OCI-M2 (cell line): Measurements from ENCODE around the gene KCNC1.

ENCODE experiments used
- DNase-seq: peaks from one replicate; lab custom pipeline; 2025; ENCODE audit not compliant: unreplicated experiment; lab: John Stamatoyannopoulos, UW

The KCNC1 gene

DNA sequence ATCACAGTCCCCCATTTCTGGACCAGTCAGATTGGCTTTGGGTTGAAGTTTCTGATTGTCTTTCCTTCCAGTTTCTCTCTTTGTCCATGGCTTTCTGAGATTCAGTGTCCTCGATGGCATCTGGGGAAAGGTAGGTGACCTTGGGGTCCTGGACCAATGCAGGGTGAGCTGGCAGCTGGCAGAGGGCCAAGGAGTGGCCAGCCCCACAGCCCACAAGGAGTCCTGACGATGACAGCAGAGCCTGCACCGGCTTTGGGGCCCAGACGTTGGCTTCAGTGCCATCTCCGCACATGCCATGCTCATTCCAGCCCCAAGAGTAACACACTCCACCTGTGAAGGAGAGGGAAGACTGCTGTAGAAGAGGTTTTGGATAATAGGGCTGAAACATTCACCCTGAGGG lies 53.5 kb downstream of the KCNC1 start:
- DNase-seq, result no peak

DNA sequence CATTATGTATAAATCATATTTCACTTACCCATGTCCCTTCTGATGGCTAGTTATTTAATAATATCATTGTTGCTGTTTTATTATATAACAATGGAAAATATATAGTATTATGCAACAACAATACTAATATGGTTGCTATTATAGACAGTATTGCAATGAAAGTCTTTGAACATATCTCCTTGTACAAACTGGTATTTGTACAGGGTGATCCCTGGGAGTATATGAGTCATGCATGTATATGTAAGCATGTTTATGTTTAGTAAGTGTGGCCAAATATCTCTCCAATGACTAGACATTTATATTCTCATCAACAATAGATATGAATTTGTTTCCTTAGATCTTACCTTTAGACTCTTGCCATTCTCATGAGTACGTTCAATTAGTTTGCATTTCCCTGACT lies 55.9 kb downstream of the KCNC1 start:
- DNase-seq, result no peak

DNA sequence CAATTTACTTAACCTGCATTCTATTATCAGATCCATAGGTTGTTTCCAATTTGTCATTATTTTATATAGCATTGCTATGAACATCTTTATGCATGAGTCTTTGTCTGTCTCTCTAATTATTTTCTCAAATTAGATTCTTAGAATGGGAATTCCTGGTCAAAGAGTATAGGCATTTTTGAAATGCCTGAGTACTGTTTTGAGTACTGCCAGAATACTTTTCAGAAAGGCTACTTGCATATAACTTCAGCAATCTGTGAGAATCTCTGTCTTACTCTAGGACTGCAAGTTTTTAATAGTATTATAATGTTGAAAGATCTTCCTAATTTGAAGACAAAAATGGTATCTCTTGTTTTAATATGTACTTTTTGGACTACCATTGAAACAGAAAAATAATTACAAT lies 56.6 kb downstream of the KCNC1 start:
- DNase-seq, result no peak

DNA sequence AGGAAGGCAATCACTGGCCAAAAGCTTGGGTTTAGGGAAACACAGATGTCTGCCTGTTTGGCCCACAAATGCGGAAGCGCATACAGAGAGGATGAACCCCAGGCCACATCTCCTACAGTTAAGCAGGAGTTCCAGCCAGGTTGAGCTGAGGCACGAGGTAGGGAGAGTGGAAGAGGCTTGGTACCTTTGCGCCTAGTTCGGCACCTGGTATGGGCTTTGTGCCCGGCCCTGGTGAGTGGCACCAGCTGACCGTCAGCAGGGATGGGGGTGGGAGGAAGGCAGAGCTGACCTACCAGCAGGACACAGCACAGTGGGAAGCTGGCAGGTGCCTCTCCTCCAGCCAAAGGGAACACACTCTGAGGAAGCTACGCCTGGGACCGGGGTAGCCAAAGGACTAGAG lies 57.6 kb downstream of the KCNC1 start:
- no peak for DNase-seq

DNA sequence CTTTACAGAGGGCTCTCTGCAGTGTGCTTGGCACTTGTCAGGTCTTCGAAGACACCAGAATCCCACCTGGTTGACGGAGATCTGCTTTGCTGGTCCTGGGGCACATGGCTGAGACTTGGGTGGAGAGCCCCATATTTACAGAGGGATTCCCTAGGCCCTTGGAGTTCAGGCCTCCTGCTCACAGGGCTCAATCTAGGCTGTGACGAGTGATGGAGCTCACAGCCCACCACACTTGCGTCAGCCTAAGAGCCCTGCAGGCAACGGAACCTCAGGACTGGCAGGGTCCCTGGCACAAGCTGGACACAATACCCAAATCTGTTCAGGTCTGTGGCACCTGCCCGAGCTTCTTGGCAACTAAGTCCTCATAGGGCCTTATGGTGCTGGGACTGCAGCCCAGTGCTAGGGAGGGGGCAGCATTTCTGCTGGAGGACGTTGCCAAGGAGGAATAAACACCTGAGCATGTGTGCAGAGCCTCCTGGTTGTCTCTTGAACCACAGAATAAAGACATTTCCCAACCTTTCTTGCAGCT lies 59.1 kb downstream of the KCNC1 start:
- DNase-seq, result no peak

DNA sequence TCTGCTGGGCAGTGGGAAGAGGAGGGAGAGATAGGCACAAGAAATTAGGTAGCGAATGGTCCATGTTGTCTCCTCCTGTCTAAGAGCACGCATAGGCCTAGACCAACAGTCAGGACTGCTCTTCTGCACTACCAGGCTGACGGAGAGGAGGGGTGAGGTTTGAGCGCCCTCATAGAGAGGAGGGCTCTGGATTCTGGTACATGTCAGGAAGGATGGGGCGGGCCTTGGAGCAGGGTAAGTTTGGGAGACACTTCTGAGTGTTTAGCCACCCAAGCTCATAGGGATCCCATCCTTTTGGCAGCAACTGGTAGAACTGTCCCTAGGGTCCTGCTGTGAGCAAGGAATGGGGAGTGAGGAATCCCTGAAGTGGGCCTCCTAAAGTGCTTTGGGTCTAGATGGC lies 60.4 kb downstream of the KCNC1 start:
- DNase-seq, result no peak

DNA sequence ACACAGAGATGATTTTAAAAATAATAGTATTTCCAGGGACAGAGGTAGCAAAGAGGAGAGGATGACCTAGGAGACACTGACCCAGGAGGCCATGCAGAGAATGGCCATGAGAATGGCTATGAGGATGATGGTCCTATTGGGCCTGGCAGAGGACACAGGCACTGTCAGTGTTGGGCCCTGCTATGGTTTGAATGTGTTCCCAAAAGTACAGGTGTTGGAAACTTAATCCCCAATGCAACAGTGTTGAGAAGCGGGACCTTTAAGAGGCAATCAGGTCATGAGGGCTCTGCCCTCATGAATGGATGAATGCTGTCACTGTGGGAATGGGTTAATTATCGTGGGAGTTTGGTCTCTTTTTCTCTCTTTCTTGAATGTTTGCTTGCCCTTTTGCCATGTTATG lies 61.6 kb downstream of the KCNC1 start:
- DNase-seq, result no peak

DNA sequence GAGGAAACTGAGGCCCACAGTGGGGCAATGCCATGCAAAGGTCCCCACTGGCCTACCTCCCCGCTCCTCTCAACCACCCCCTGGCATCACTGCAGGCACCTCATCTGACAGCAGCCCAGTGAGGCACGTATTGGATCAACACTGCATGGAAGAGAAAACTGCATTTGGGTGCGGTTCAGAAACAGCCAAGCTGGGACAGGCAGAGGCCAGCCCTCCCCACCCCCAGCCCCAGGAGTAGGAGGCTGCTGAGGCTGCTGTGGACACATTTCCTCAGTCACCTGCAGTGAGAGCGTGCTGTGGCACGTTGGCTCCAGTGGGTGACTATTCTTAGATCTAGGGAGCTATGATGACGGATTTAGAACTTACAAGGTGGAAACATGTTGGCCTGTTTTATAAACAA lies 63.7 kb downstream of the KCNC1 start:
- no peak for DNase-seq

DNA sequence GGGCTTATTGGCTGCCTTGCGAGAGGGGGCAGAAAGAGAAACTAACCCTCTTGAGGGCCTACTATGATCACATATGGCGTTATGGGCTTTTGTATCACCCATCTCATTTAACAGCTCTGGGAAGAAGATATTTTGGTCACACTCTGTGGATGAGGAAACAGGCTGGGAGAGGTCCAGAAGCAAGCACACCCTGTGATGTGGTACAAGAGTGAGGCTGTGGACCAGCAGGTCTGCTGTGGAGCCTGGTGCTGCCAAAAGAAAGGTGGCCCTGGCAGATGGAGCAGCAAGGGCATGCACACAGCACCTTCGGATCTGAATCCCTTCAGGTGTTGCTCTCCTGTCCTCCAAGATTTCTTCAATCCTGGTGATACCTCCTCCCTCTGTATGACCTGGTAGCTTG lies 64.1 kb downstream of the KCNC1 start:
- no peak for DNase-seq

DNA sequence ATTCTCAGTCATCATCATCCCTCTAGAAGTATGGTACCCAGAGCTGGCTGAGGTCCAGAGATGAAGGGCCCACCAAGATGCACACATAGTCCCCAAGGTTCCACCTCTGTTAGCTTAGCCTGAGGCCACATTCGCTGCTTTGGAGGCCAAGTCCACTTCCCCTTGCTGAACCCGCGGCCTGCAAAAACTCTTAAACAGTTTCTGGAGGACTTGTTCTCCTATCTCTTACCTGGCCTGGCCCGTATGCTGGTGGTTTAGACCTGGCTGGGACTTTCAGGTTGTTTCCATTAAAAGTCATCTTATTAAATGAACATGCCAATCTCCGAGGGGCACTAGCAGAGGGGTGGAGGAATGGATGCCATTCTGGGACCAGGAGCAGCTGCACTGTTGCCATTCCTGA lies 64.6 kb downstream of the KCNC1 start:
- DNase-seq, result no peak

DNA sequence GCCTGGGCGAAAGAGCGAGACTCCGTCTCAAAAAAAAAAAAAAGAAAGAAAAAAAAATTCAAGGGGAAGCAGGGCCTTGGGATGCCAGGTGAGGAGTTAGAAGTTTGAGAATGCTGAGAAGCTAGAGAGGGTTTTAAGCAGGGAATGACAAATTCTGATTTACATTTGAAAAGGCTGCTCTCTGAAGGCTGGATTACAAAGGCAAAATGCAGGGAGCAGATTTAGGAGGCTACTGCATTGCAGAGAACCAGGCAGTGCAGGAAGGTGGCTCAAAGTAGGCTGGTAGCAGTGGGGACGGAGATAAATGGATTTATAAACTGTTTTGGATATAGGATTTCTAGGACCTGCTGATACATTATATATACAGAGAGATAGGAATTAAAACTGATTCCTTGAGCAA lies 66.6 kb downstream of the KCNC1 start:
- DNase-seq, result no peak

DNA sequence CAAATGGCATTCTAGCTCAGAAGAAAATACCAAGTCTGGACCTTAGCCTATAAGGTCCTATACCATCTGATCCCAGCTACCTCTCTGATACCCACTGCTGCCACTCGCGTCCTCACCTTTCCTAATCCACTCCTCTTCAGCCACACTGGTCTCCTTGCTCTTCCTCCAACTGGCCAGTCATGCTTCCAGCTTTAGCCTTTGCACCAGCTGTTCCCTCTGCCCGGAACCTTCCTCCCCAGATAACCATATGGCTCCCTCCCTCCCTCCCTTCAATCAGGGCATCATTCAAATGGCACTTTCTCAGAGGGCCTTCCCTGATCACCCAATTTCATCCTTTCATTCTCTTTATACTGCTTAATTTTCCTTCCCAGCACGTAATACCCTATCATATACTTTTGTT lies 67.9 kb downstream of the KCNC1 start:
- no peak for DNase-seq

DNA sequence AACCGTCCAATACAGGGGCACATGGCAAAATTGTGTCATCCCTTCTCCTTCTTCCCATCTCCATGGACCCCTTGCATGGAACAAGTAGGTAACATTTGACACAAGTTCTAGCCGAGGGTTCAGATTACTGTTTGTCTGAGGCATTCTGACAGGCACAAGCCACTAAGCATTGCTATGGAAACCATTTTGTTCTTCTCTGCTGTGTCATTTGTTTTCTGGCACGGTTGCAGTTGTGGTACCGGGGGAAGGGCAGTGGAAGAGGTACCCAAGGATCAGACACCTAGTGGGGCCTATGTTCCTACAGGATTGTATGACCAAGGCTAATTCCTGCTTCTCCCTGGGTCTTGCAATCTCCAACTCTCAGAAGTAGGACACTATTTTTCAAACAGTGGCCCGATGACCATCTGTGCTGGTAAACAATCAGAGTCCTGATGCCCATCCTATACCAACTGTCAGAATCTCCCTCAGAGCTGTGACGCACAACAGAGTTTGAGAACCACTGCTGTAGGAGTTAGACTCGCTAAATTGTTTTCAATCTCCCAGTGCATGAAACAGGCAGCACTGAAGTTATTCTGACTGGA lies 69.3 kb downstream of the KCNC1 start:
- DNase-seq, result no peak

DNA sequence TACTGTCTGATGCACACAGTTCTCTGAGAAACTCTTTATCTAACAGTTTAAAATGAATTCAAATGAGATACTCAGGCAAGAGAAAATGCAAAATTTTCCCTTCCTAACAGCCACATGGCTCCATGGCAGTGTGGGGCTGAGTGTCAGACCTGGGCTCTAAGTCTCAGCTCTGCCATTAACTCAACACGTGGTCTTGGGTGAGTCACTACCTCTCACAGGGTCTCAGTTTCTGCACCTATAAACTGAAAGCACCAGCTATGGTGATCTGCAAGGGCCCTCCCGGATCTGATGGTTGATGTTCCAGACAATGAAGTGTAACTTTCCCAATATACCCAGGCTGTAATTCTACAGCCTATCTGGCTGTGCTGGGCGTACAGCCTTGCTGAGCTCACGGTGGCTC lies 70.5 kb downstream of the KCNC1 start:
- DNase-seq, result no peak

DNA sequence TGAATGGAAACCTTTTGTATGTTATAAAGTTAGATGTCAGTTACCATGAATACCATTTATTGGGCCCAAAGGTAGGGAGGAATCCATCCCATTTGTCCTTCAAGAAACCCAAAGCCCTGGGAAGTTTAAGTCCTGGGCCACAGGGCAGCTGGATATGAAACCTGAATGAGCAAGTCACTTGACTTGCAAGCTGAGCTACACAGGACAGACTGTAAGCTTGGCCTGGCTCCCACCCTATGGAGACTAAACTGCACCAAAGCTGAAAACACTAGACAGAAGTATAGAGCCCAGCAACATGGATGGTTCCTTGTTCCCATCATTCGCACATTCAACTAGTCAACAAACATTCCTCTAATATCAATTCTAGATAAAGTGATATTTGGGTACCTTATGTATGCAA lies 71.3 kb downstream of the KCNC1 start:
- DNase-seq, result no peak

DNA sequence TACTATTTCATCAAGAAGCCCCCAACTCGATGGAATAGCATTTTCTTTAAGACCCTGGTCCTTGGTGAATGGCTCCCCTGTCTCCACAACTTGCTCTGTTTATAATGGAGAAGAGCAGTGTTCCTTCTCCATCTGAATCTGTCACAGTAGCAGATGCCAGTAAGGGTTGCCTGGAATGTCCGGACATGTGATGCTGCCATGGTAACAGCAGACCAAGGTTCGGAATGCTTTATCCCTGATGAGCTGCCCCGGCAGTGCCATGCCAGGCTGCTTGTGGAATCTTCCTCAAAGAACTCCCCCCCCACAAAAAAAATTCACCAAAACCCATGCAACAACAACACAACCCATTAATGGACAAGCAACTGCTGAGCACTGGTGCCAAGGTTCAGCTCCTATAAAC lies 72.5 kb downstream of the KCNC1 start:
- DNase-seq, result no peak

DNA sequence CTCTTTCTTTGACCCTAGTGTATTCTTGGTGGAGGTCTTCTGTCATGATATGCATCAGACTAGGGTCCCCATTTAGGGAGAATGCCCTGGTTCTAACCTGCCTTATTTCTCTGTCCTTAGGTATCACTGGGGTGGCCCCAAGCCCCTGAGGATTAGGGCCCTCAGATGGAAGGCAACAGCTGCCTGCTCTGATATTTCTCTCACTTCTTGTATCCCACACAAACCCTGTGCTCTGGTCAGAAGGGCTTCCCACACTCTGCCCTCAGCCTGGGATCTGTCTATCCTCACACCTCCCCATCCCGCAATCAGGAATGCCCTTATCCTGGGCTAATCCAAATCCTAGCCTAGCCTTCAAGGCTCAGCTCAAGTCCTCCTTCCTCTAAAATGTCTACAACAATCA lies 75.5 kb downstream of the KCNC1 start:
- no peak for DNase-seq

DNA sequence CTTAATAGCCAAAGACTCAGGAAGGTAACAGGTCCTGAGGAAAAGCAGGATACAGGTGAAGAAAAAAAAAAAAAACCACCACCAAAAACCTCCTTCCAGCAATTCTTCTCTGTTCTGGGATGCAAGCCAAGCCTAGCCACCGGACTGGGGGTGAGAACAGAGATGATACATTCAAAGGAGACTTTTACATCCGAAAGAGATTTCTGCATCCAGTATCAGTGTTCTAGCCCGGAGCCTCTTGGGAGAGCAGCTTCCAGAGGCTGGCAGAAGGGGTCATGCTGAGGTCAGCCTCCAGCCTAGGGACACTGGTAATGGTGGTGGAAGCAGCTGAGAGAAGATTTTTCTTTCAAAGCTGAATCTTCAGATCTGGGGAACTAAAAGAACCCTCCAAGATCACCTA lies 76.2 kb downstream of the KCNC1 start:
- DNase-seq, result no peak

DNA sequence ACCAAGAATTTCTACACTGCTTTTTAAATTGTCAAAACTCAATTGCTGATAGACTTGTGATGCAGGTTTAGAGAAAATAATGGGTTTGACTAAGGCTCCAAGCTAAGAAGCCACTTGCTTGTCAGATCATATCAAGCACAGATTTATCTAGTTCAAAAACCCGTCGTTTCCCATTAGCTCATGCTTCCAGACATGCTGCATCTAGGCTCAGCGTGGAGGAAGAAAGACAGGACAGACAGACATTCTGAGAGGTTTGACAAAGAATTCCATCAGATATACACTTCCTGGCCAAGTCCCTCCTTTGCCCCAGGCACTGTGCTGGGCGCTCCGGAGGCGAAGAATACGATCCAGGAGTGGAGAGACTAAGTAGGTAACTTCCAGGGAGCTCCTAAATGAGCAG lies 76.8 kb downstream of the KCNC1 start:
- no peak for DNase-seq

DNA sequence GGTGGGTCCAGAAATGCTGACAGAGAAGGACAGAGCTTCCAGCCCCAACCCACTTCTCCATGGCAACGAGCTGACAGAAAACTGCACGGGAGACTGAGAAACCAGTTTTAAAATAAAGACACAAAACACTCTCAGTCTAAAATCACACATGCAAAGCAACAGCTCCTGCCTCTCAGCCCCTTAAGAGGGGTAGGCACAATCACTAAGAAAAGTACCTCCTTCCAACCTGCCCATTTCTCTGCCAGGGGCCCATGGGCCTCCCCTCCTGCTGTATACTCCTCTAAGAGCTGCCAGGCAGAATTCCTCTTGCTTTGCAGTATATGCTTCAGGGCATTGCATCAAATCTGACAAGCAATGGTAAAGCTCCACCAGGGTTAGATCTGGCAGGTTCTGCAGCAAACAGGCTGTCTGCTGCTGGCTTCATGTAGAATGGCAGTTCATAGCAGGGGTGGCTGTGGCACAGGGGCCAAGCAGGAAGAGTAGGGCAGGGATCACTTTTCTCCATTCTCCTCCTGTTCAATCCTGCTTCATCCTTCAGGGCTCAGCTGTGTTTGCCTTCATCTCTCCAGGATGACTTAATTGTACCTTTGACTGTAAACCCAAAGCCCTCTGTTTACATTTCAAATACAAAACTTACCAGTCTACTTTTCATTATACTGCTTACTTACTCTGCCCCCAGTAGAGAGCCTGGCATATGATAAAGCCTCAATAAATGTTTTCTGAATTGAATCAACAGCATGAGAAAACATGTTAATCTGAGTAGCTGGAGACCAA lies 77.7 kb downstream of the KCNC1 start:
- no peak for DNase-seq

DNA sequence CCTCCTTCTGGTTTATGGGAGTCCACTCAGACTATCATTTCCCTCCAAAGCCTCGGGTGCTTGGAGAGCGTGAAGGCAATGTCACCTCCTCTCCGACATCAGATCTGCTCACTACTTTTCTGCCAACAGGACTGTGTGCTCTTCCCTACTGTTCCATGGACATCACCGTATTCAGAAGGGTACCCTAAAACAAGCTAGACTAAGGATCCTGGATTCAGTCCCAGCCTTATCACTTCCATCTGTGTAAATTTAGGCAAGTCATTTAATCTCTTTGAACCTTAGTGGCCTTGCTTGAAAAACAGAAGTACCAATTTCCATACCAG lies 78.2 kb downstream of the KCNC1 start:
- no peak for DNase-seq

DNA sequence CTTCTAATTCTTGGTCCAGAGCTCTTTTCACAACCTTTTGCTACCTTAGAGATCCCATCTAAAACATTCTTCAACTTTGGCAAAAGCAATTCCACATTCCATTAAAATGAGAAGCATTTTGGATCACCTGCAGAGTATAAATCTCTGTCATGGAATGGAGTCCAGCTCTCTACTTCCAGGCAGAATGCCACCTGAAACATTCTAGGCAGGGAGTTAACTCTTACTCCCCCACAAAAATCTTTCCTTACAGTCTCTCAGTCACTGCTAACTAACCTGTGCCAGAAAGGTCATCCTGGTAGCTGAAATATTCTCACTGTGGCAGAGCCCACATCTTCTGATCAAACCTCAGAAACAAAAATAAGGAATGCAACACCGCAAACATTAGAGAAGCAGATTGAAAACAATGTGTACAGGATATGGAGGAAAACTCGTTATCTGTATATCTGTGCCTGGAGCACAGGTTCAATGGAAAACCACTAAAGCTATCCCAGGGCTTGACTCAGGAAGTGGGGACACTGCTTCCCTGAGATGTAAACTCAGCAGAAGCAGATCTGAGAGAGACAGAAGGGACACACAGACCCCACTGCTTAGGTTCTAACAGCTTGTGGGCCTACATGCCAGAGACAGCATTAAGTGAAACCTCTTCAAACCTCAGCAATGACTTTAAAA lies 78.9 kb downstream of the KCNC1 start:
- no peak for DNase-seq

DNA sequence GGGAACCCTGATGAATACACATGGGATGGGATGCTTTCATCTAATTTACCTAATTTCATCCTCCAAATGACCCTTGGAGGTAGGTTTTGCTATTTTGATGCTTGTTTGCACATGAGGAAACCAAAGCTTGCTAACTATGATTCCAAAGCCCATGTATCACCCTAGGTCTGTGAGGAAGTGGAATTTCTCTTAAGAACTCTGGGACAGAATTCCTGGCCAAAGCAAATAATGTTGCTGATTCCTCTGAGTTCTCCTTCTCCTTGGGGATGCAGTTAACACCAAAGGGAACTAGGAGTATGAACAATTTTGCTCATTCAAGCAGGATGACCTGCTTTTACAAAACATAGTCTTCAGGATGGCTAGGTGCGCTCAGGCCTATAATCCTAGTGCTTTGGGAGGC lies 80.0 kb downstream of the KCNC1 start:
- DNase-seq, result no peak
